ENCODE measurements around the gene KSR2.

DNA sequence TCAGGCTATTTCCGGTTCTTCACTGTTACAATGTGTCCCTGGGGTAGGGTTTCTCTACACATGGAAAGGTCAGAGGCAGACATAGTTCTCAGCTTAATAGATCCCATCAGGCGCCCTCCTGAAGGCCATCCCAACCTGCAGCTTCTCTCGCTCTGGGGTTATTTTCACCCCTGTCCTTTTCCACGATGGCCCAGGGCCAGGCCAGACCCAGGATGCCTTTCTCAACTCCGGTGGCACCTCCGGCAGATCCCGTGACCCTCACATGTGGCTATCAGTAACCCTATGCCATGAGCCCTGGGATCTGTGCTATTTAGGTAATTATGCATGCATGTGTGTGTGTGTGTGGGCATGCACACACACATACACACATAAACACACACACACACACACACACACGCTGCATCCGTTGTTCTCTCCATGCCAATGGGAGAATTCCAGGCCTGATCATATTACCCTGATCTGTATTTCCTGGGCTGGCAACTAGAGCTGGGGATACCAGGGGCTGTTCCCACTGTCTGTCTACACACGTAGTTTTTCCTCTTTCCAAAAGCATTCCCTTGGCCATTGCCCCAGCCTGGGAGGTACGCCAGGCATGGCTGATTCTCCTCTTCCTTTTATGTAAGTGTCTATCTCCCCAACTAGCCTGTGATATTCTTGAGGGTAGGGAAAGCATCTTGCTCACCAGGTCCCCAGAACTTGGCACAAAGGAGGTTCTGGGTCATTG lies 556.2 kb downstream of the KSR2 start:
- TF ChIP-seq POLR2A (IDR thresholded peaks at IDR 0.05; ENCODE audit: low read depth, low read length), result no peak
- TF ChIP-seq RCOR1 (IDR thresholded peaks at IDR 0.05; ENCODE audit: insufficient replicate concordance, low read length), result no peak
- no peak for TF ChIP-seq MAFK (IDR thresholded peaks at IDR 0.05; ENCODE audit: low read depth, low read length)
- no peak for TF ChIP-seq MXI1 (IDR thresholded peaks at IDR 0.05; ENCODE audit: borderline replicate concordance, low read depth, low read length)
- TF ChIP-seq, protein P1, sequence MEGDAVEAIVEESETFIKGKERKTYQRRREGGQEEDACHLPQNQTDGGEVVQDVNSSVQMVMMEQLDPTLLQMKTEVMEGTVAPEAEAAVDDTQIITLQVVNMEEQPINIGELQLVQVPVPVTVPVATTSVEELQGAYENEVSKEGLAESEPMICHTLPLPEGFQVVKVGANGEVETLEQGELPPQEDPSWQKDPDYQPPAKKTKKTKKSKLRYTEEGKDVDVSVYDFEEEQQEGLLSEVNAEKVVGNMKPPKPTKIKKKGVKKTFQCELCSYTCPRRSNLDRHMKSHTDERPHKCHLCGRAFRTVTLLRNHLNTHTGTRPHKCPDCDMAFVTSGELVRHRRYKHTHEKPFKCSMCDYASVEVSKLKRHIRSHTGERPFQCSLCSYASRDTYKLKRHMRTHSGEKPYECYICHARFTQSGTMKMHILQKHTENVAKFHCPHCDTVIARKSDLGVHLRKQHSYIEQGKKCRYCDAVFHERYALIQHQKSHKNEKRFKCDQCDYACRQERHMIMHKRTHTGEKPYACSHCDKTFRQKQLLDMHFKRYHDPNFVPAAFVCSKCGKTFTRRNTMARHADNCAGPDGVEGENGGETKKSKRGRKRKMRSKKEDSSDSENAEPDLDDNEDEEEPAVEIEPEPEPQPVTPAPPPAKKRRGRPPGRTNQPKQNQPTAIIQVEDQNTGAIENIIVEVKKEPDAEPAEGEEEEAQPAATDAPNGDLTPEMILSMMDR (conservative IDR thresholded peaks at IDR 0.05; ENCODE audit: low read depth, low read length), result no peak
- no peak for TF ChIP-seq NFE2L2 (IDR thresholded peaks at IDR 0.05; ENCODE audit: low read depth, low read length)
- no peak for TF ChIP-seq ELK1 (IDR thresholded peaks at IDR 0.05; ENCODE audit: borderline replicate concordance, low read depth, low read length)
- TF ChIP-seq SMC3 (IDR thresholded peaks at IDR 0.05; ENCODE audit: low read depth, low read length), result no peak
- TF ChIP-seq RAD21 (IDR thresholded peaks at IDR 0.05; ENCODE audit: low read length), result no peak
- no peak for TF ChIP-seq USF2 (IDR thresholded peaks at IDR 0.05; ENCODE audit: low read depth, low read length)
- no peak for TF ChIP-seq CHD1 (IDR thresholded peaks at IDR 0.05; ENCODE audit: low read depth, low read length)
- TF ChIP-seq FOS (IDR thresholded peaks at IDR 0.05; ENCODE audit: low read depth, low read length), result no peak

All from IMR-90 (cell line).